PFSK-1 (cell line): Measurements from ENCODE around the gene LRRC3.

Experiments used
- FOXP2 ChIP-seq: optimal IDR thresholded peaks from 2 replicates; pipeline ENCODE3; 2011; ENCODE audit warnings: borderline replicate concordance, control low read depth, inconsistent platforms; ENCODE audit not compliant: insufficient read depth; ENCODE audit errors: extremely low read length, extremely low read depth
- POLR2AphosphoS5 ChIP-seq: IDR thresholded peaks from 2 replicates; pipeline ENCODE4 v1.6.1; 2012; ENCODE audit warnings: low read depth, mild to moderate bottlenecking, control low read depth, low read length, moderate library complexity
- REST ChIP-seq, 2 experiments: IDR thresholded peaks; 2 replicates each; pipeline versions ENCODE4 v1.6.1 to v1.8.0; 2011 to 2012; ENCODE audit warnings: low read depth in 2 of 2, low read length in 2 of 2, control low read depth in 1 of 2, inconsistent platforms in 1 of 2, mild to moderate bottlenecking in 1 of 2, moderate library complexity in 1 of 2; ENCODE audit not compliant: insufficient read depth in 1 of 2
- SIN3A ChIP-seq: IDR thresholded peaks from 2 replicates; pipeline ENCODE4 v1.6.1; 2012; ENCODE audit warnings: mild to moderate bottlenecking, low read length, moderate library complexity, borderline replicate concordance; ENCODE audit not compliant: insufficient read depth
- TAF1 ChIP-seq: IDR thresholded peaks from 2 replicates; pipeline ENCODE4 v1.6.1; 2012; ENCODE audit warnings: low read length, control low read depth, borderline replicate concordance; ENCODE audit not compliant: insufficient read depth

LRRC3 gene

GRCh38 chr21:44408226-44408625 lies 47.1 kb upstream of the LRRC3 start:
- TF ChIP-seq TAF1 = no peak
- TF ChIP-seq REST (IDR thresholded peaks at IDR 0.05; ENCODE audit: insufficient read depth in 1 of 2, low read depth in 2 of 2, low read length in 2 of 2) = no peak
- TF ChIP-seq FOXP2 = no peak
- no peak for TF ChIP-seq SIN3A
- no peak for TF ChIP-seq POLR2AphosphoS5

GRCh38 chr21:44413566-44414290 lies 41.6 kb upstream of the LRRC3 start:
- TF ChIP-seq FOXP2 (no peak), REST (IDR thresholded peaks at IDR 0.05; ENCODE audit: insufficient read depth in 1 of 2, low read depth in 2 of 2, low read length in 2 of 2) (no peak), SIN3A (no peak), POLR2AphosphoS5 (no peak), TAF1 (no peak)

GRCh38 chr21:44414291-44415072 lies 40.8 kb upstream of the LRRC3 start:
- TF ChIP-seq FOXP2 = no peak
- TF ChIP-seq SIN3A = no peak
- no peak for TF ChIP-seq REST (IDR thresholded peaks at IDR 0.05; ENCODE audit: insufficient read depth in 1 of 2, low read depth in 2 of 2, low read length in 2 of 2)
- TF ChIP-seq POLR2AphosphoS5 = no peak
- no peak for TF ChIP-seq TAF1

DNA sequence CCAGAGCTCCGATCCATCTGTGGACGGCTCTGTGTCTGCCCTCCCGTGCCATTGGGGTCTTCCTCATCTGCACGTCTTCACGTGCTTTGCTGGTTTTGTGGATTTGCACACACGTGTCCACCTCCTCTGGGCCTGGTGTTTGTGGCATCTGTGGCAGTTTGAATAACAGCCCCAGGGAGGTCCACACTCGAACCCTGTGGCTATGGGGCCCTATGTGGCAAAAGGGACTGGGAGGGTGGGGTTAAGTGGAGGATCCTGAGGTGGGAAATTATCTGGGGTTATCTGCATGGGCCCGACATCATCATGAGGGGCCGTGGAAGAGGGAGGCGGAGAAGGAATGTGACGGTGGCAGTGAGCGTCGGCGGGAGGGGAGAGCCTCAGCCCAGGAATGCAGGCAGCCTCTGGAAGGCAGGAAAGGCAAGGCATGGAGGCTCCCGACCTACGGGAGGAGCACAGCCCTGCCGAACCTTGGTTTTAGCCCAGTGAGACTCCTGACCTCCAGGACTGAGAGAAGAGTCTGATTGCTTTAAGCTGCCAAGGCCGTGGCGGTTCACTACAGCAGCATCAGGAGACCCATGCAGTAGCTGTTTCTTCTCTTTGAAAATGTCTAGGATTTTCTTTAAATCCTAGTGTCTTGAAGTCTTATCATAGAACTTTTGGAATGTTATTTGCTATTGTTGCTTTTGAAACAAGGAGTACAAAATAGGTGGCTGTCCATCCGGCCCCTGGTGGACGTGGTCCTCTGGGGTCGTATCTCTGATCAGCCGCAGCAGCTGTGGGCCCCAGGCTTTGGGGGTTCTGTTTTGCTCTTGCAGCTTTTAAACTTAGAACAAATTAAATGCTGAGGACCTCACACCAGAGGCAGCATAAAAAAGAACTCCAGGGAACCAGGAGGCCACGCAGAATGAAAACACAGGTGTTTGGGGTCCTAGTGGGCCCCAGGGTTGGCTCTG lies 40.0 kb upstream of the LRRC3 start:
- TF ChIP-seq REST (IDR thresholded peaks at IDR 0.05; ENCODE audit: insufficient read depth in 1 of 2, low read depth in 2 of 2, low read length in 2 of 2) = no peak
- TF ChIP-seq POLR2AphosphoS5 = no peak
- no peak for TF ChIP-seq SIN3A
- TF ChIP-seq TAF1 = no peak
- no peak for TF ChIP-seq FOXP2
